ENCODE data around the gene TELO2. TPM values are rescaled to one million over a fixed set of nuclear protein-coding genes. Genes with fewer than 3 reads are reported as not detected.

Gene TELO2
- total RNA-seq, 2 donors from 2014 or later, result 85.0 to 91.7 TPM

DNA sequence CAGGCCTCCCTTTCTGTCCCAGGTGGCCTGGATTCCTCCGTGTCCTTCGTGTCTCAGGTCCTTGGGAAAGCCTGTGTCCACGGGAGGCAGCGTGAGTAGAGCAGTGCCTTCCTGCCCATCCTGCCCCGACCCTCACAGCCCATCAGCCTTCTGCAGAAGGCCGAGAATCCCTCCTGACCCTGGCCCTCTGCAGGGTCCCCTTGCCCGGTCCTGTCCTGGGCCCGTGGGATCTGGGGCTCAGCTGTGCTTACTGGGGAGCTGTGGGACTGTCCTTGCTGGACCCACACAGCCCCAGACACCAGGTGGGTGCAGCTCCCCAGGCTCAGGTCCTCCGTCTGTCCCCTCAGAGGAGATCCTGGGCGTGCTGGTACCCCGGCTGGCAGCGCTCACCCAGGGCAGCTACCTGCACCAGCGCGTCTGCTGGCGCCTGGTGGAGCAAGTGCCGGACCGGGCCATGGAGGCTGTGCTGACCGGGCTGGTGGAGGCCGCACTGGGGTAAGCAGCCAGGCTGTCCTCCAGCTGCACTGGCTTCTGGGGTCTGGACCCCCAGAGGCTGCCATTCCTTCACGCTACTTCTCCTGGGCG is 3.9 kb downstream of the TELO2 start:
- peaks cover 34% of the 10 kb centered on the region for H3K36me3 ChIP-seq (ENCODE audit: control insufficient read depth, insufficient read depth, low read length)
- H3K27me3 ChIP-seq (ENCODE audit: control insufficient read depth, insufficient read depth, low read length, poor library complexity, severe bottlenecking), result no peaks in the 10 kb centered on the region
- H3K9me3 Mint-ChIP-seq, result no peaks in the 10 kb centered on the region
- peaks cover 9% of the 10 kb centered on the region for H3K4me1 ChIP-seq (ENCODE audit: control insufficient read depth, insufficient read depth, low read length)
- no peak overlapping the region for H3K4me3 Mint-ChIP-seq
- no peak overlapping the region for H3K27ac Mint-ChIP-seq
- no peak overlapping the region for H3K9ac ChIP-seq (ENCODE audit: extremely low read depth, low read length, poor library complexity, severe bottlenecking)
- peaks cover 28% of the 10 kb centered on the region for H3K36me3 Mint-ChIP-seq (ENCODE audit: low read depth)
- H3K4me3 ChIP-seq (ENCODE audit: low read length), result no peak overlapping the region
- DNase-seq, result no peak
- peaks cover 1% of the 10 kb centered on the region for H3K4me1 Mint-ChIP-seq
- TF ChIP-seq, protein P1, sequence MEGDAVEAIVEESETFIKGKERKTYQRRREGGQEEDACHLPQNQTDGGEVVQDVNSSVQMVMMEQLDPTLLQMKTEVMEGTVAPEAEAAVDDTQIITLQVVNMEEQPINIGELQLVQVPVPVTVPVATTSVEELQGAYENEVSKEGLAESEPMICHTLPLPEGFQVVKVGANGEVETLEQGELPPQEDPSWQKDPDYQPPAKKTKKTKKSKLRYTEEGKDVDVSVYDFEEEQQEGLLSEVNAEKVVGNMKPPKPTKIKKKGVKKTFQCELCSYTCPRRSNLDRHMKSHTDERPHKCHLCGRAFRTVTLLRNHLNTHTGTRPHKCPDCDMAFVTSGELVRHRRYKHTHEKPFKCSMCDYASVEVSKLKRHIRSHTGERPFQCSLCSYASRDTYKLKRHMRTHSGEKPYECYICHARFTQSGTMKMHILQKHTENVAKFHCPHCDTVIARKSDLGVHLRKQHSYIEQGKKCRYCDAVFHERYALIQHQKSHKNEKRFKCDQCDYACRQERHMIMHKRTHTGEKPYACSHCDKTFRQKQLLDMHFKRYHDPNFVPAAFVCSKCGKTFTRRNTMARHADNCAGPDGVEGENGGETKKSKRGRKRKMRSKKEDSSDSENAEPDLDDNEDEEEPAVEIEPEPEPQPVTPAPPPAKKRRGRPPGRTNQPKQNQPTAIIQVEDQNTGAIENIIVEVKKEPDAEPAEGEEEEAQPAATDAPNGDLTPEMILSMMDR (conservative IDR thresholded peaks at IDR 0.05), result no peak
- H3K27ac ChIP-seq (ENCODE audit: low read depth, low read length), result no peak overlapping the region
- H3K27me3 Mint-ChIP-seq (ENCODE audit: insufficient read depth), result peaks cover 3% of the 10 kb centered on the region
- H3K9me3 ChIP-seq (ENCODE audit: control insufficient read depth, low read length), result no peaks in the 10 kb centered on the region
- 92 to 93% methylated on average over 16 to 21 of the region's 21 CpGs for whole genome bisulfite sequencing, 2 experiments (ENCODE audit: insufficient coverage in 1 of 2, insufficient read length in 1 of 2)

DNA sequence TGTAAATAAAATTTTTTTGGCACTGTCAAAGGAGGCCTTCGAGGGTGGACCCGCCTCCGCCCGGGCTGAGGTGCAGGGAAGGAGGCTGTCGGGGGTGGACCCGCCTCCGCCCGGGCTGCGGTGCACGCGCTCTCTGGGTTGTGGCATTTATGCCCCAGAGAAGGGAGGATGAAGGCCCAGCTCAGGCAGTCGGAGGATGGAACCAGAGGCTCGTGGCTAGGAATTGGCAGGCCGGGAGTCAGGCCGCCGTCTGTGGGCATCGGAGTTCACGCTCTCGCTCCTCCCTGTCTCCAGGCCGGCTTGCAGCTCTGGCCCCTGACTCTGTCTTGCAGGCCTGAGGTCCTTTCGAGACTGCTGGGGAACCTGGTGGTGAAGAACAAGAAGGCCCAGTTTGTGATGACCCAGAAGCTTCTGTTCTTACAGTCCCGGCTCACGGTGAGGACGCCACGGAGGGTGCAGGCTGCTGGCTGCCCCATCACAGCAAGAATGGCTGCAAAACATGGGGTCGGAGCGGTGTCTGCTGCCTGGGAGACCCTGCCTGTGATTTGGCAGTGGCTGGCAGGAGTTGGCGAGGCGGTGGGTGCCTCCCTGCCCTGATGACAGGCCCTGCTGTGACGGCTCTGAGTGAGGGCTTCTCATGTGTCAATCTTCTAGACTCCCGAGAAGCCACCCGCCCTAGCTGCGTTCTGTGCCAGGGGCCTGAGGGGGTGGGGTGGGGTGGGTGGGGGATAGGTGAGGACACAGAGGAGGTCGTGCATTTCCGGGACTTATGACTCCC is 5.9 kb downstream of the TELO2 start:
- no peak overlapping the region for H3K27ac Mint-ChIP-seq
- no peaks in the 10 kb centered on the region for H3K27me3 Mint-ChIP-seq (ENCODE audit: insufficient read depth)
- TF ChIP-seq, protein P1 (conservative IDR thresholded peaks at IDR 0.05), result no peak
- H3K4me3 ChIP-seq (ENCODE audit: low read length), result no peak overlapping the region
- H3K27ac ChIP-seq (ENCODE audit: low read depth, low read length), result no peak overlapping the region
- WGBS, 2 experiments (ENCODE audit: insufficient coverage in 1 of 2, insufficient read length in 1 of 2), result 95 to 96% methylated on average over 28 to 35 of the region's 35 CpGs
- no peak overlapping the region for H3K4me3 Mint-ChIP-seq
- peaks cover 4% of the 10 kb centered on the region for H3K4me1 ChIP-seq (ENCODE audit: control insufficient read depth, insufficient read depth, low read length)
- H3K36me3 ChIP-seq (ENCODE audit: control insufficient read depth, insufficient read depth, low read length), result peaks cover 46% of the 10 kb centered on the region
- H3K9me3 ChIP-seq (ENCODE audit: control insufficient read depth, low read length), result no peaks in the 10 kb centered on the region
- peaks cover 40% of the 10 kb centered on the region for H3K36me3 Mint-ChIP-seq (ENCODE audit: low read depth)
- no peaks in the 10 kb centered on the region for H3K27me3 ChIP-seq (ENCODE audit: control insufficient read depth, insufficient read depth, low read length, poor library complexity, severe bottlenecking)
- no peaks in the 10 kb centered on the region for H3K4me1 Mint-ChIP-seq
- no peak overlapping the region for H3K9ac ChIP-seq (ENCODE audit: extremely low read depth, low read length, poor library complexity, severe bottlenecking)
- no peak for DNase-seq
- no peaks in the 10 kb centered on the region for H3K9me3 Mint-ChIP-seq

DNA sequence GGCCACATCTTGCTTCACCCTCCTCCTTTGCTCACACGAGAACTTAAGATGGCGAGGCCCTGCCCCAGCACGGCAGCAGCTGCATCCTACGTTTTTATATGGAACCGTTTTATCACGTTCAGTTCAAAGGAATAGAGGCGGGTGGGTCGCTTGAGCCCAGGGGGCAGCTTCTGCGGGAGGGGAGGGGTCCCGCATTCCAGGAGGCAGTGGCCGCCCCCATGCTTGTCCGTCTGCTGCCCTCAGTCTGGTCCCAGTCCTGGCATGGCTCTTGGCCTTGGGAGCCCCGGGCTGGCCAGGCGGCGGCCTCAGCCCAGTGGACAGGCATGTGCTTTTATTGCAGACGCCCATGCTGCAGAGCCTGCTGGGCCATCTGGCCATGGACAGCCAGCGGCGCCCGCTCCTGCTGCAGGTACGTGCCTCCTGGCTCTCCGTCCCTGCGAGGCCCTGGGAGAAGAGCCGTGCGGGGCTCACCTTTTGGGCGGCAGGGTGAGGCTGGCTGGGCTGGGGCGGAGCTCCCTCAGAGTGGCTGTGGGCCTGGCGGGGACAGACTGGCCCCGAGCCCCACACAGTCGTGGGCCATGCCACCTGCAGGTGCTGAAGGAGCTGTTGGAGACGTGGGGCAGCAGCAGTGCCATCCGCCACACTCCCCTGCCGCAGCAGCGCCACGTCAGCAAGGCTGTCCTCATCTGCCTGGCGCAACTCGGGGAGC is 6.8 kb downstream of the TELO2 start:
- no peaks in the 10 kb centered on the region for H3K27me3 ChIP-seq (ENCODE audit: control insufficient read depth, insufficient read depth, low read length, poor library complexity, severe bottlenecking)
- no peak overlapping the region for H3K4me3 Mint-ChIP-seq
- no peaks in the 10 kb centered on the region for H3K9me3 Mint-ChIP-seq
- 95 to 98% methylated on average over 29 to 36 of the region's 36 CpGs for WGBS, 2 experiments (ENCODE audit: insufficient coverage in 1 of 2, insufficient read length in 1 of 2)
- H3K36me3 Mint-ChIP-seq (ENCODE audit: low read depth), result peaks cover 35% of the 10 kb centered on the region
- H3K4me3 ChIP-seq (ENCODE audit: low read length), result no peak overlapping the region
- H3K4me1 Mint-ChIP-seq, result no peaks in the 10 kb centered on the region
- H3K9ac ChIP-seq (ENCODE audit: extremely low read depth, low read length, poor library complexity, severe bottlenecking), result no peak overlapping the region
- no peaks in the 10 kb centered on the region for H3K27me3 Mint-ChIP-seq (ENCODE audit: insufficient read depth)
- H3K4me1 ChIP-seq (ENCODE audit: control insufficient read depth, insufficient read depth, low read length), result peaks cover under 1% of the 10 kb centered on the region
- H3K36me3 ChIP-seq (ENCODE audit: control insufficient read depth, insufficient read depth, low read length), result peaks cover 40% of the 10 kb centered on the region
- no peak overlapping the region for H3K27ac ChIP-seq (ENCODE audit: low read depth, low read length)
- DNase-seq, result no peak
- no peaks in the 10 kb centered on the region for H3K9me3 ChIP-seq (ENCODE audit: control insufficient read depth, low read length)
- TF ChIP-seq, protein P1 (conservative IDR thresholded peaks at IDR 0.05), result no peak
- H3K27ac Mint-ChIP-seq, result no peak overlapping the region
